HUDEP-2 (cell line): ENCODE data around the gene AGTPBP1.

Source experiments
- DNase-seq, 76 experiments: peaks; one replicate each; lab custom pipeline; 2025; ENCODE audit not compliant: unreplicated experiment in 76 of 76; lab: John Stamatoyannopoulos, UW

The AGTPBP1 gene

DNA sequence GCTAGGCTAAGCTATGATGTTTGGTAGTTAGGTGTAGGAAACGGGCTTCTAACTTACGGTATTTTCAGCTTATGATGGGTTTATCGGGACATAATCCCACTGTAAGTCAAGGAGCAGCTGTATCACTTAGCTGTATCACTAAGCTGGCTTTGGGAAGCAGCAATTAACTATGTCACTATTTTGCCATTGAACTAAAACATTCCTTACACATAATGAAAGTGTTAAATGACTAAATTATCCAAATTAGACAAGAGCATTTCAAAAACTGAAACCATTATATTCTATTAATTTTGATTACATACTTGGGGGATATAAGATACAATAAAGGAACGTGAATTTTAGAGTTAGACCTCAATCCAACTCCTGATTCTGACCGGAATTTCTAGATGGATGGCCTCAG is 188.3 kb downstream of the AGTPBP1 start:
- DNase-seq, result no peak

DNA sequence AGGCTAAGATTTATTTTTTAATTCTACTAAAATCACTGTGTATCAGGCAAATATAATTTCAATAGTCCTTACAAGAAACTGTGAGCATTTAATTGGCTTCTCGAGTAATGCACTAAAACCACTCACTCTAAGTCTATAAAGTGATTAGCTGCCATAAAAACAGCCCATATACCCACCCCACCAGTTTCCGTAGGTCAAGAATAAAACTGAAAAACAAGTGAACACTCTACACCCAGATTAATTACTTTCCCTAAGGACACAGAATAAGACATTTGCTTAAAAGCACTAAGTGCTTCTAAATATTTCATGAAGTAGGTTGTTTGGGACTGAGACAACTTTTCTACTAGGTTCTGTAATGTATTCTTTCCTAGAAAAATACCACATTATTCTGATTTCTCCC is 194.2 kb downstream of the AGTPBP1 start:
- DNase-seq, result no peak

DNA sequence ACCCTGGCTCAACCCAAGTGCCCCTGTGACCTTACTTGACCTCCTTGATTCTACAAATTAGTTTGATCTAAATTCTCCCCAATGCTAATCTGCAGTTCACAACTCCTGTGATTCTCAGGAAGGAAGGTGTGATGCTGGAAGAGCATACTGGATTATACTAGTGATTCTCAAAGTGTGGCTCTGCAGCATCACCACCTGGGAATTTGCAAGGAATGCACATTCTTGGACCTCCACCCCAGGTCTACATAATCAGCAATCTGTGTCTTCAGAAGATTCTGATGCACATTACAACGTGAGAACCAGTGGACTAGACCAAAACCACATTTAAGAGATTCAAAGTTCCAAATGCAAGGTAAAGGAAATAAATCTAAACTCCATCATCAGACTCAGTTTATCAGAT is 198.6 kb downstream of the AGTPBP1 start:
- no peak for DNase-seq

DNA sequence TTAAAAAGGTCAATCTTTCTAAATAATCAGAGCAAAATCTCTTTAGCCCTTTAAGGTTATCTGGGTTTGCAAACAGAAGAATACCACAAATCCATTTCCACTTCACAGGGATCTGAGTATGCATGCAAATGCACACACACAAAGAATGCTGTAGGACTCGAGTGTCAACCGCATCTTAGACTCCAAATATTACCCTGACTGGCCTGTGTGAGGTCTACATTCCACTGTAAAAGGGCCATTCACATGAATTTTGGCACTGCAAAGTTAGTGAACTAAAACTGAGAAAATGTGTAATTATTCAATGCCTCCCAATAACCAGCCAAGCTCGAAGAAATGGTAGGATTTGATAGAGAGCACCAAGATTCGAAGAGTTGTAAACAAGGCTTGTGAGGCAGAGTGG is 199.9 kb downstream of the AGTPBP1 start:
- DNase-seq, result no peak

DNA sequence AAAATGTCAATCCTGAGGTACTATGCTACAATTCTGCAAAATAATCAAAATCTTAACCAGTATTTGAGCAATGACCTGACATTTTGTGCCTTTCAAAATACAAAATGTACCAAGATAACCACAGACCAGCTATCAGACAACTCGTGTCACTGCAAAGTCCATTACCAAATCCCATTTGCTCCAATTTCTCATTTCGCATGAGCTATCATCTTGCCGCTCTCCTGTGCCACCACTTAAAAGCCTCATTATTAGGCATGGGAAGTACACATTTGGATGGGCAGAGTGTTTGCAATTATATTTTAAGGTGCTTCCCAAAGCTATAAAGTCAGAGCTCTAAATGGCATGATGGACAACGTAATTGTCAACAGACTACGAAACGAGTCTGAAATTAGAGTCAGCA is 205.2 kb downstream of the AGTPBP1 start:
- no peak for DNase-seq

DNA sequence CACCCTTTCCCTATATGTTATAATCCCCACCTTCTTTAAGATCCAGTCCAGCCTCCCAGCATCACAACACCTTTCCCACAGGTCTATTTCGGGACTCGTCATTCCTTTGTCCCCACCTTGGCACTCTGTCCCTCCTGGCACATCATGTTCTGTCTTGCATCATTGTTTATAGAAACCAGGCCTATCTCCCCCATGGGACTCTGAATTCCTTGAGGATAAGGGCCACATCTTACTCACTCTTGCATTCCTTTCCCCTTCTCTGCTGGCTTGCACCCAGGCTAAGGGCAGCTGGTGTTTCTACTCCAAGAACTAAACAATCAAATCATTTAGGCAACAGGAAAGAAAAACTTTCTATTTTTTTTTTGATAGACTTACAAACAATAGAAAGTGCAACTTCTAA is 205.7 kb downstream of the AGTPBP1 start:
- DNase-seq, result no peak

DNA sequence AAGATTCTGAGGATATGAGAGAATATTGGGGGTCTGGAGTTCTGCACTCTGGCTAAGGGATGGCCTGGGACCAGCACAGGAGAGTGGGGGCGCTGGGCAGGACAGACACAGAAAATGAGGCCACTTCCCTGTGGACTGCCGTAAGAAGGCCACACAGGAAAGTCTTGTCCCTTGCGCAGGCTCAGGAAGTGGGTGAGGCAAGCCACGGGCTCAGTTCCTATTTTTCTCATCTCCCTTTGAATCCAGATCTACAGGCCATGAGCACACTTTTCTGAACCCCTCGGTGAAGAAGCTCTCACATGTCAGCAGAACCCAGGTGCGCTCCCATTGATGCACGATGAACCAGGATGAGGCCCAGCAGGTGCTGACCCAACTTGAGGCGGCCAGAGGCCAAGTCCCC is 207.4 kb downstream of the AGTPBP1 start:
- no peak for DNase-seq

GRCh38 chr9:85533538-85533937 is 208.2 kb downstream of the AGTPBP1 start:
- DNase-seq, result no peak

- DNase-seq, result no peak
Observed at GRCh38 chr9:85530721-85531120, 211.0 kb downstream of the AGTPBP1 start.

- no peak for DNase-seq
Observed at GRCh38 chr9:85528607-85529006, 213.1 kb downstream of the AGTPBP1 start.

DNA sequence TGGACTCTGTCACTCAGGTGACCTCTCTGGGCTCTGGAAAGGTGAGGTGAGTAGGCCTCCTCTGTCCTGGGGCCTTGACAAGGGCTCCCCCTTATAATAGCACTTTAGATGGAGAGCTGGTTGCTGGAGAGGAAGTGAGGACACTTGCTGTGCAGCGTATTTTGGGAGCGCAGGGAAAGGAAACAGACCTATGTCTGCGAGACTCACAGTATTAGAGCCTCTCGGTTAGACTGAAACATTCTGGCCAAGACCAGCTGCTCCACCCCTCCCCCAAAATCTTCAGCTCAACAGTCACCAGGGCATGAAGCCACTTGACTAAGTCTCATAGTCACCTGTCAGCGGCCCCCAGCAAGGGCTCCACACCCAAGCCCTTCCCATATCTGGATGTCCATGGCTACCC is 213.6 kb downstream of the AGTPBP1 start:
- no peak for DNase-seq

GRCh38 chr9:85527331-85528020 is 214.3 kb downstream of the AGTPBP1 start:
- peak in 2 of 76 experiments; percentile 3 to 9 for DNase-seq

- no peak for DNase-seq
Observed at GRCh38 chr9:85524531-85524930, 217.2 kb downstream of the AGTPBP1 start.

GRCh38 chr9:85523202-85523601 is 218.6 kb downstream of the AGTPBP1 start:
- DNase-seq, result no peak

DNA sequence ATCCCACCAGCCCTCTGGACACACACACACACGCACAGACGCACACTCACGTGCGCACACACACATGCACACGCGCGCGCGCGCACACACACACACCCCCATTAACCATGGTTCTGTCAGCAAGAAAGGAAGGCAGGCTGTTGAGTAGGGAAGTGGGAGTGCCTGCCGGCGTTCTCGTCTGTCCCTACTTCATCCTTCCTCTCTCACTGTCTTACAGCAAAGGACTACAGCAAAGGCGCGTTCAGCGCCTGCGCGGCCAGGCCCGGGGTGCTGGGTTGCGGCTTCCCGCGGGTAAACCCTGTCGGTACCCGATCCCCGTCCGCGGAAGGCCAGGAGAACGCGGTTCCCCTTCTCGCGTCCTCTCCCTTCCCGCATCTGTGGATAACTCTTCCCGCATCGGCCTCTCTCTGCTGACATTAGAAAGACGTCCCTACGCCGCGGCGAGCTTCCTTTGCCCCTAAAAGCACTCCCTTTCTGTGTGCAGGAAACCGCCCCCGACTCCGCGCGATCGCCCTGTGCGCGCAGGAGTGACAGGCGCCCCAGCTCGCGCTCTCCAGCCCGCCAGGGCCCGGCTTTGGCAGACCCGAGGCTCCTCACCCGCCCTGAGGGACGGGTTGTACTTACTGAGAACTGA is 219.2 kb downstream of the AGTPBP1 start:
- no peak for DNase-seq

DNA sequence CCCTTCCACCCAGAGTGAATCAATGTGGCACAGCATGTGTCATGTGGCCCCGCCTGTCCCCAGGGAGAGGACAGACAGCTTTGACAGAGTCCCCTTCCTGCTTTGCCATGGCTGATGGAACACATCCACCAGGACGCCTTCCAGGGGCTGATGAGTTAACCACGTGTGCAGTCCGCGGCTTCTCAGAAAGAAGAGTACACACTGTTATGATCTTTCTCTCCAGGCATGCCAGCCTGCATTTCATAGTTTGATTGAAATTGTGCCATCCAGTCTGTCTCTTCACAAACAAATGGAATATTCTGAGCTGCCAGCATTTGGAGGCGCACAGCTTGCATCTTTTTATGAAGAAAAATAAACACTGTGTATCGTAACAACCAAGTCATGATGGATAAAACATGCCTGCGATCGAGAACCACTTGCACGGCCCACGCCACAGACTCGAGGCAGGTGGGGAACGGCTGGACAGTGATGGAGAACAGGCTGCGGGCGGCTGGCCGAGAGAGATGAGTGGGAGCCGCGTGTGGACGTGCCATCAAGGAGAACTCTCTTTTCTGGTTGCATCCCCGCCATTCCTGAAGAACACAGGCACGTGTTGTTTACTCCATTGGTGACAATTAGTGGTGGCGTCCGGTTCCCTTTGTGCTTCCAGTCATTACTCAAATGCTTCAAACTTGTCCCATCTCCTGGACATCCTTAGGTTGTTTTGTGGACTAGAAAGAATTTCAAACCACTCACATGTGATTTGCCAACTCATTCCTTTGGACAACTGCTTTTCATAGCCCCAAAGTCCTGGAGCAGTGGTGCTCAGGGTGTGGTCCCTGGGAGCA is 220.2 kb downstream of the AGTPBP1 start:
- DNase-seq, result no peak

GRCh38 chr9:85516976-85517637 is 224.6 kb downstream of the AGTPBP1 start:
- no peak for DNase-seq

- DNase-seq, result no peak
Observed at GRCh38 chr9:85516455-85516854, 225.3 kb downstream of the AGTPBP1 start.

- no peak for DNase-seq
Observed at GRCh38 chr9:85515021-85515420, 226.7 kb downstream of the AGTPBP1 start.

DNA sequence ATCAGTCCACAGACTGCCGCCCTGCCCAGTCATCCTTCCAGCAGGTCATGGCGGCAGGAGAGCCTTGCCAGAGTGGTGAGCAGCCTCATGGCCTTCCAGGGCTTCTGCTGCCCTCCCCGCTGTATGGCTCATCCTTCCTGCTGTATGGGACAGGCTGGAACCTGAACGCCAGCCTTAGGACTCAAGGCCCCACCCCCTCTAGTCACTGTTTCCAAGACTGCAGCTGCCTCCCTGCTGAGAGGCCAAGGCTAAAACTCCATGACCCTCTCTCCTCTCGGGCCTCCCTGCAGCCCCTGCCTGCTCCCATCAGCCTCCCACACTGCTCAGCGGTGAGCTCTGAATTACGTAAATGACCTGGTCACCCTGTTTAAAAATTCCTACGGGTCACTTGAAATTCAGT is 227.5 kb downstream of the AGTPBP1 start:
- no peak for DNase-seq

DNA sequence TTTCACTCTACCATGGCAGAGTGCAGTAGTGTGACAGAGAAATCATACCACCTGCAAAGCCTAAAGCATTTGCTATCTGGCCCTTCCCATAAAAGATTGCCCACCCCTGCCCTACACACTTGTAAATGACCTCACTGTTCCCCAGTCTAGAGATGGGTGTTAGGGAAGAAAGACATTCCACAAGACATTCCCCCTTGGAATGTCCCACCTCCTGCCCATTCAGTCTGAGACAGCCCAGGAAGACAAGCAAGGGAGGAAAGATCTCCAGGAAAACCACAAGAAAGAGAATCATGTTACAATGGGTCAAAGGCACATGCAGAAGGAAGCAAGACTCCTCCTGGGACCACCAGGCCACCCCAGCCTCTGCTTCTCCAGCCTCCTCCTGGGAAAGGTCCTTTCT is 230.0 kb downstream of the AGTPBP1 start:
- no peak for DNase-seq
